ENCODE measurements around the gene ALK. TPM values are rescaled to one million over a fixed set of nuclear protein-coding genes. Genes with fewer than 3 reads are reported as not detected.

Gene ALK
- polyA plus RNA-seq, 2 of the 4 experiments (the other 2 are of a cell fraction) = not detected

GRCh38 chr2:29349316-29350030, 571.9 kb downstream of the ALK start:
- Histone ChIP-seq H3K4me2 (no peak overlapping the region), H3K27ac (no peak overlapping the region), H3K9me3 (no peaks in the 10 kb centered on the region), H3K4me3 (no peak overlapping the region), H3K4me1 (no peaks in the 10 kb centered on the region)
- no peak for TF ChIP-seq FOXS1 (CRISPR knock-in tag; IDR thresholded peaks at IDR 0.05)
- no peak for TF ChIP-seq POLR2A (IDR thresholded peaks at IDR 0.05; ENCODE audit: low read length)
- TF ChIP-seq JUNB (IDR thresholded peaks at IDR 0.05) = no peak
- TF ChIP-seq TFCP2L1 (CRISPR knock-in tag; IDR thresholded peaks at IDR 0.05) = no peak
- no peak for TF ChIP-seq HMGXB4 (CRISPR knock-in tag; IDR thresholded peaks at IDR 0.05; ENCODE audit: borderline replicate concordance)
- no peak for TF ChIP-seq SREBF2 (IDR thresholded peaks at IDR 0.05)
- TF ChIP-seq EP300 (IDR thresholded peaks at IDR 0.05) = no peak
- TF ChIP-seq MAFK (IDR thresholded peaks at IDR 0.05; ENCODE audit: partially characterized antibody) = no peak
- no peak for TF ChIP-seq ELK1 (IDR thresholded peaks at IDR 0.05; ENCODE audit: low read depth, low read length)
- TF ChIP-seq EHMT2 (IDR thresholded peaks at IDR 0.05; ENCODE audit: low read depth) = no peak
- 37% methylated on average over 5 of the region's 5 CpGs for WGBS (ENCODE audit: missing lambda C conversion rate)
- CTCF ChIA-PET = no interaction called here
- FAIRE-seq (no peak), DNase-seq (ENCODE audit: low read depth in 1 of 2, low spot score in 1 of 2) (no peak), ATAC-seq (no peak)
- POLR2A ChIA-PET = no interaction called here

- CTCF ChIA-PET = interaction anchor here (0.9 to 1.4 kb wide), 3 partner anchors 10 to 40 kb away, joined by 3 to 4 read pairs (median 3); no protein-coding TSS in a partner anchor
- H3K4me1 ChIP-seq = no peaks in the 10 kb centered on the region
- FAIRE-seq (no peak), ATAC-seq (no peak), DNase-seq (ENCODE audit: low read depth in 1 of 2, low spot score in 1 of 2) (no peak)
- no peak overlapping the region for H3K4me3 ChIP-seq
- no peaks in the 10 kb centered on the region for H3K9me3 ChIP-seq
- TF ChIP-seq MAX (IDR thresholded peaks at IDR 0.05) = no peak
- TF ChIP-seq RFX5 (IDR thresholded peaks at IDR 0.05) = no peak
- no peak for TF ChIP-seq NR3C1 (IDR thresholded peaks at IDR 0.05)
- TF ChIP-seq SREBF2 (IDR thresholded peaks at IDR 0.05) = no peak
- no peak for TF ChIP-seq PBX3 (IDR thresholded peaks at IDR 0.05)
- no peak for TF ChIP-seq TFCP2L1 (CRISPR knock-in tag; IDR thresholded peaks at IDR 0.05)
- TF ChIP-seq HDAC2 (IDR thresholded peaks at IDR 0.05) = no peak
- TF ChIP-seq RNF2 (IDR thresholded peaks at IDR 0.05; ENCODE audit: borderline replicate concordance, low read depth) = no peak
- no peak for TF ChIP-seq FOSB (CRISPR knock-in tag; IDR thresholded peaks at IDR 0.05)
- TF ChIP-seq ZNF302 (CRISPR knock-in tag; IDR thresholded peaks at IDR 0.05) = no peak
- TF ChIP-seq CHD2 (IDR thresholded peaks at IDR 0.05; ENCODE audit: low read length, partially characterized antibody) = no peak
- no peak for TF ChIP-seq E2F6 (IDR thresholded peaks at IDR 0.05; ENCODE audit: borderline replicate concordance, low read depth)
- no peak for TF ChIP-seq CBX8 (IDR thresholded peaks at IDR 0.05)
- TF ChIP-seq TP53 (CRISPR knock-in tag; IDR thresholded peaks at IDR 0.05) = no peak
- POLR2A ChIA-PET = no interaction called here
- 31% methylated on average over 5 of the region's 5 CpGs for WGBS (ENCODE audit: missing lambda C conversion rate)
- no peak overlapping the region for H3K27ac ChIP-seq
- no peak overlapping the region for H3K4me2 ChIP-seq
Observed at GRCh38 chr2:29347774-29348461, 573.5 kb downstream of the ALK start.

Measured in A549 (cell line).